ENCODE data around the gene ABCA12. TPM values are rescaled to one million over a fixed set of nuclear protein-coding genes. Genes with fewer than 3 reads are reported as not detected.

Gene ABCA12
- total and polyA plus RNA-seq, 2 of the 8 experiments (the other 6 are each of a cell fraction or from before 2014, with no cell fraction given): not detected

GRCh38 chr2:215110918-215111317 is 27.5 kb downstream of the ABCA12 start:
- Histone ChIP-seq H3K27ac (ENCODE audit: low read depth, low read length) (no peak overlapping the region), H2BK15ac (ENCODE audit: low read length) (no peak overlapping the region), H4K5ac (ENCODE audit: insufficient read length, low read depth, low read length) (no peak overlapping the region), H3K4me3 (ENCODE audit: extremely low read depth in 1 of 4, insufficient read depth in 2 of 4, low read depth in 3 of 4, low read length in 4 of 4) (no peak overlapping the region), H3K14ac (ENCODE audit: insufficient read length) (no peak overlapping the region), H3K79me1 (ENCODE audit: low read depth, low read length) (no peaks in the 10 kb centered on the region), H3K27me3 (replicated peaks in 1 of 4; ENCODE audit: control insufficient read depth in 3 of 4, extremely low read depth in 1 of 4, insufficient read depth in 3 of 4, low read length in 3 of 4) (no peaks in the 10 kb centered on the region), H3K9me3 (ENCODE audit: insufficient read depth in 2 of 2, low read depth in 1 of 2, low read length in 1 of 2) (no peaks in the 10 kb centered on the region), H2AK5ac (ENCODE audit: low read depth, low read length) (no peak overlapping the region), H2BK20ac (ENCODE audit: low read length) (no peak overlapping the region), H3K23ac (ENCODE audit: insufficient read length) (no peak overlapping the region), H3K56ac (replicated peaks; ENCODE audit: insufficient read length, low read depth, low read length) (no peak overlapping the region), H3K4me2 (ENCODE audit: insufficient read depth in 1 of 2, low read depth in 2 of 2, low read length in 2 of 2) (no peak overlapping the region), H3K9ac (replicated peaks in 1 of 4; ENCODE audit: extremely low read depth in 1 of 4, low read depth in 3 of 4, low read length in 3 of 4) (no peak overlapping the region), H2BK120ac (replicated peaks; ENCODE audit: low read depth, low read length) (no peak overlapping the region), H2BK12ac (ENCODE audit: low read depth, low read length) (no peak overlapping the region), H2BK5ac (ENCODE audit: low read depth, low read length) (no peak overlapping the region), H3K18ac (ENCODE audit: extremely low read depth, low read length) (no peak overlapping the region), H2AFZ (ENCODE audit: low read length) (no peak overlapping the region), H4K91ac (replicated peaks; ENCODE audit: insufficient read length, low read length) (no peak overlapping the region), H4K20me1 (replicated peaks in 1 of 2; ENCODE audit: control insufficient read depth in 1 of 2, insufficient read depth in 2 of 2, low read length in 2 of 2) (no peaks in the 10 kb centered on the region), H3K79me2 (ENCODE audit: control insufficient read depth in 1 of 2, insufficient read depth in 2 of 2, low read length in 2 of 2) (no peaks in the 10 kb centered on the region), H3K4me1 (replicated peaks in 1 of 4; ENCODE audit: control insufficient read depth in 3 of 4, insufficient read depth in 4 of 4, low read length in 3 of 4) (no peaks in the 10 kb centered on the region), H4K8ac (ENCODE audit: extremely low read depth, insufficient read depth, low read length) (no peak overlapping the region), H3K4ac (replicated peaks; ENCODE audit: insufficient read length, low read depth, low read length) (no peak overlapping the region), H3K23me2 (ENCODE audit: low read depth, low read length) (no peaks in the 10 kb centered on the region), H3K36me3 (ENCODE audit: control insufficient read depth in 2 of 4, insufficient read depth in 4 of 4, low read length in 3 of 4) (no peaks in the 10 kb centered on the region)
- 92% methylated on average over 3 of the region's 3 CpGs; no CpG with 5 or more reads in 1 of the 2 experiments for WGBS, 2 experiments (ENCODE audit: extremely low coverage in 1 of 2, insufficient coverage in 1 of 2, insufficient read length in 1 of 2, insufficient replicate concordance in 2 of 2, low coverage in 1 of 2, low lambda C conversion rate in 2 of 2, missing lambda C conversion rate in 1 of 2)
- FAIRE-seq (no peak), DNase-seq (ENCODE audit: low read depth in 1 of 2, low spot score in 2 of 2) (no peak)
- ChIA-PET CTCF (ENCODE audit: partially characterized antibody) (no interaction called here), POLR2A (ENCODE audit: partially characterized antibody) (no interaction called here)
- TF ChIP-seq JUND (IDR thresholded peaks at IDR 0.05; ENCODE audit: low read length): no peak
- no peak for TF ChIP-seq MAX (IDR thresholded peaks at IDR 0.05)
- no peak for TF ChIP-seq GTF2F1 (IDR thresholded peaks at IDR 0.05; ENCODE audit: borderline replicate concordance, low read depth, low read length)
- TF ChIP-seq YY1 (IDR thresholded peaks at IDR 0.05; ENCODE audit: low read depth, low read length): no peak
- no peak for TF ChIP-seq ATF3 (IDR thresholded peaks at IDR 0.05; ENCODE audit: insufficient read depth, low read depth, low read length)
- TF ChIP-seq EZH2 (IDR thresholded peaks at IDR 0.05; ENCODE audit: low read depth, low read length, severe bottlenecking): no peak
- no peak for TF ChIP-seq HDAC6 (IDR thresholded peaks at IDR 0.05; ENCODE audit: low read depth, low read length)
- TF ChIP-seq RFX5 (IDR thresholded peaks at IDR 0.05; ENCODE audit: borderline replicate concordance, low read depth, low read length): no peak
- TF ChIP-seq, protein P1, sequence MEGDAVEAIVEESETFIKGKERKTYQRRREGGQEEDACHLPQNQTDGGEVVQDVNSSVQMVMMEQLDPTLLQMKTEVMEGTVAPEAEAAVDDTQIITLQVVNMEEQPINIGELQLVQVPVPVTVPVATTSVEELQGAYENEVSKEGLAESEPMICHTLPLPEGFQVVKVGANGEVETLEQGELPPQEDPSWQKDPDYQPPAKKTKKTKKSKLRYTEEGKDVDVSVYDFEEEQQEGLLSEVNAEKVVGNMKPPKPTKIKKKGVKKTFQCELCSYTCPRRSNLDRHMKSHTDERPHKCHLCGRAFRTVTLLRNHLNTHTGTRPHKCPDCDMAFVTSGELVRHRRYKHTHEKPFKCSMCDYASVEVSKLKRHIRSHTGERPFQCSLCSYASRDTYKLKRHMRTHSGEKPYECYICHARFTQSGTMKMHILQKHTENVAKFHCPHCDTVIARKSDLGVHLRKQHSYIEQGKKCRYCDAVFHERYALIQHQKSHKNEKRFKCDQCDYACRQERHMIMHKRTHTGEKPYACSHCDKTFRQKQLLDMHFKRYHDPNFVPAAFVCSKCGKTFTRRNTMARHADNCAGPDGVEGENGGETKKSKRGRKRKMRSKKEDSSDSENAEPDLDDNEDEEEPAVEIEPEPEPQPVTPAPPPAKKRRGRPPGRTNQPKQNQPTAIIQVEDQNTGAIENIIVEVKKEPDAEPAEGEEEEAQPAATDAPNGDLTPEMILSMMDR (IDR thresholded peaks at IDR 0.05; ENCODE audit: control extremely low read depth in 1 of 3, insufficient read depth in 1 of 3, low read depth in 1 of 3, low read length in 3 of 3): no peak
